Lower lobe of right lung (tissue), 2 donors: ENCODE data around the gene TBC1D14. TPM values are rescaled to one million over a fixed set of nuclear protein-coding genes. Genes with fewer than 3 reads are reported as not detected.
A peak's percentile ranks its signal among the peaks of the same experiment; 100 is the strongest.

Experiments used
- ATAC-seq, 2 donors: fragments of 200-7000 bp; cut with Tn5 transposase; one replicate each; pipeline ENCODE4 v1.9.1; 2020 to 2022; ENCODE audit warnings: mild to moderate bottlenecking in 2 of 2, moderate library complexity in 2 of 2
- DNase-seq: peaks from one replicate; pipeline ENCODE4 v3.0.0-alpha.2; 2020
- H3K27ac ChIP-seq: fragments of 200-600 bp; one replicate; pipeline ENCODE4 v1.8.0; 2022
- H3K27me3 ChIP-seq: fragments of 200-600 bp; one replicate; pipeline ENCODE4 v1.8.0; 2022; ENCODE audit warnings: low read depth
- H3K36me3 ChIP-seq: fragments of 200-600 bp; one replicate; pipeline ENCODE4 v1.8.0; 2022; ENCODE audit warnings: mild to moderate bottlenecking
- H3K4me1 ChIP-seq: fragments of 200-600 bp; one replicate; pipeline ENCODE4 v1.8.0; 2022
- H3K4me3 ChIP-seq: fragments of 200-600 bp; one replicate; pipeline ENCODE4 v1.8.0; 2022; ENCODE audit warnings: mild to moderate bottlenecking
- H3K9me3 ChIP-seq: fragments of 200-600 bp; one replicate; pipeline ENCODE4 v1.8.0; 2022
- intact Hi-C: fragments of 100-400 bp; cut with DNase I; formaldehyde crosslinking; loops from one replicate; pipeline ENCODE4 v1.11.0; 2022
- total RNA-seq: library from RNA; stranded (reverse); fragmentation: NEBNext Ultra II Directional; extraction: Animal tissue kit (Norgen Biotek cat#: 25700); gene quantifications from one replicate; pipeline ENCODE4 v1.2.1, GENCODE V29; 2021
- TF ChIP-seq, protein P1 (sequence below): fragments of 200-600 bp; IDR thresholded peaks from one replicate; pipeline ENCODE4 v1.8.0; 2022; ENCODE audit warnings: antibody characterized with exemption, mild to moderate bottlenecking
- donor health status: DM: no; HTN: yes; CAD: no; lungs with severe emphysema.

Gene TBC1D14
- total RNA-seq, 1 donor from 2014 or later = 60.7 TPM

DNA sequence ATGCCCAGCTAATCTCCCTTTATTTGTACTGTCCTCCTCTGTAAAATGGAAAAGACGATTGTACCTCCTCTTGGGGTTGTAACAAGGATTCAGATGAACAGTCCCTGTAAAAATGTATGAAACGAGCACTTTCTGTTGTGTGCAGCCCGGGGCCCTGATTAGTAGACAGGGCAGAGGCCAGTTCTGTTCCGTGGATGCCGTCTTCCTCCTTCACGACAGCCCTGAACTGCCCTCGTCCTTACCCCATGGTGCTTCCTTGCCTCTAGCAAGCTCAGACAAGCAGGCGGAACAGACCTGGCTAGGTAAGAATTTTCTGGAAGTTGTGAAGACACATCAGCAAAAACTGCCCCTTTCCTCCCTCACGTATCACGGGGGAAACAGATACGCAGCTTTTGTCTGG, 111.2 kb downstream of the TBC1D14 start:
- H3K9me3 ChIP-seq = no peaks in the 10 kb centered on the region
- intact Hi-C loops = no loop called here
- DNase-seq (no peak), ATAC-seq (no peak)
- H3K36me3 ChIP-seq = peaks cover 95% of the 10 kb centered on the region
- no peak overlapping the region for H3K27ac ChIP-seq
- TF ChIP-seq, protein P1, sequence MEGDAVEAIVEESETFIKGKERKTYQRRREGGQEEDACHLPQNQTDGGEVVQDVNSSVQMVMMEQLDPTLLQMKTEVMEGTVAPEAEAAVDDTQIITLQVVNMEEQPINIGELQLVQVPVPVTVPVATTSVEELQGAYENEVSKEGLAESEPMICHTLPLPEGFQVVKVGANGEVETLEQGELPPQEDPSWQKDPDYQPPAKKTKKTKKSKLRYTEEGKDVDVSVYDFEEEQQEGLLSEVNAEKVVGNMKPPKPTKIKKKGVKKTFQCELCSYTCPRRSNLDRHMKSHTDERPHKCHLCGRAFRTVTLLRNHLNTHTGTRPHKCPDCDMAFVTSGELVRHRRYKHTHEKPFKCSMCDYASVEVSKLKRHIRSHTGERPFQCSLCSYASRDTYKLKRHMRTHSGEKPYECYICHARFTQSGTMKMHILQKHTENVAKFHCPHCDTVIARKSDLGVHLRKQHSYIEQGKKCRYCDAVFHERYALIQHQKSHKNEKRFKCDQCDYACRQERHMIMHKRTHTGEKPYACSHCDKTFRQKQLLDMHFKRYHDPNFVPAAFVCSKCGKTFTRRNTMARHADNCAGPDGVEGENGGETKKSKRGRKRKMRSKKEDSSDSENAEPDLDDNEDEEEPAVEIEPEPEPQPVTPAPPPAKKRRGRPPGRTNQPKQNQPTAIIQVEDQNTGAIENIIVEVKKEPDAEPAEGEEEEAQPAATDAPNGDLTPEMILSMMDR = no peak
- no peaks in the 10 kb centered on the region for H3K27me3 ChIP-seq
- H3K4me3 ChIP-seq = no peak overlapping the region
- H3K4me1 ChIP-seq = no peaks in the 10 kb centered on the region

DNA sequence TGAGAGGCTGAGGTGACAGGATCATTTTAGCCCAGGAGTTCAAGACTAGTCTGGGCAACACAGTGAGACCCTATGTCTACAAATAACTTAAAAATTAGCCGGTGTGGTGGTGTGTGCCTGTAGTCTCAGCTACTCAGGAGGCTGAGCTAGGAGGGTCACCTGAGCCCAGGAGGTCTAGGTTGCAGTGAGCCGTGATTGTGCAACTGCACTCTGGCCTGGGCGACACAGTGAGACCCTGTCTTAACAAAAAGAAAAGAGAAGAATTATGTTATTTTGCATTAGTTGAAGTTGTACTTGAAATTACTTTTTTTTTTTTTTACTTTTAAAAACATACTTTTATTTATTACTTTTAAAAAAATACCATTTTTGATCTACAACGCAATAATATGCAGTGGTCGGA, 111.7 kb downstream of the TBC1D14 start:
- no peaks in the 10 kb centered on the region for H3K9me3 ChIP-seq
- ATAC-seq = no peak
- H3K27ac ChIP-seq = no peak overlapping the region
- intact Hi-C loops = no loop called here
- H3K4me1 ChIP-seq = no peaks in the 10 kb centered on the region
- H3K27me3 ChIP-seq = no peaks in the 10 kb centered on the region
- H3K36me3 ChIP-seq = peaks cover 95% of the 10 kb centered on the region
- TF ChIP-seq, protein P1 = no peak
- H3K4me3 ChIP-seq = no peak overlapping the region
- DNase-seq = no peak

GRCh38 chr4:7021930-7022664, 112.5 kb downstream of the TBC1D14 start:
- TF ChIP-seq, protein P1 = no peak
- intact Hi-C loops = no loop called here
- H3K36me3 ChIP-seq = peaks cover 95% of the 10 kb centered on the region
- H3K27me3 ChIP-seq = no peaks in the 10 kb centered on the region
- DNase-seq (no peak), ATAC-seq (peak in 1 of 2 donors; percentile 40)
- peak overlapping the region; percentile 9 for H3K27ac ChIP-seq
- no peaks in the 10 kb centered on the region for H3K9me3 ChIP-seq
- no peaks in the 10 kb centered on the region for H3K4me1 ChIP-seq
- no peak overlapping the region for H3K4me3 ChIP-seq

DNA sequence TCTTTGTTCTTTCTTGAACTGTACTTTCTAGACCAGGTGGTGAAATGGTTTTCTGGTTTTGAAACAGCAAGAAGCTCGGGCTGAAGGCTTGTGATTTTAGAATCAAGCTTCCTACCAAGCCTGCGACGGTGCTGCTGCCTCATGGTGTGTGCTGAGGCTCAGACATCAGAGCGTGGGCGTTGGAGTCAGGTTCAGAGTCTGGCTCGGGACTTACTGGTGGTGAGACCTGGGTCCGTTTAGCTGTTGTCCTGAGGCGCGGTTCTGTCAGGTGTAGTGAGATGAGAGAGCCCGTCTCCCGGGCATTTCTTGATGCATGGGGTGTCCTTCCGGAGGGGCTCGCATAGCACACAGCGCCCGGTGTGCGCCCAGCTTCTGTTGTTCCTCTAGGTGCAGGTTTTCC, 113.9 kb downstream of the TBC1D14 start:
- ATAC-seq (no peak), DNase-seq (no peak)
- intact Hi-C loops = no loop called here
- TF ChIP-seq, protein P1 = no peak
- no peak overlapping the region for H3K4me3 ChIP-seq
- H3K4me1 ChIP-seq = no peaks in the 10 kb centered on the region
- H3K36me3 ChIP-seq = peaks cover 81% of the 10 kb centered on the region
- no peaks in the 10 kb centered on the region for H3K9me3 ChIP-seq
- H3K27ac ChIP-seq = no peak overlapping the region
- H3K27me3 ChIP-seq = no peaks in the 10 kb centered on the region

- Histone ChIP-seq H3K27ac (no peak overlapping the region), H3K27me3 (no peaks in the 10 kb centered on the region), H3K4me3 (no peak overlapping the region), H3K9me3 (no peaks in the 10 kb centered on the region), H3K4me1 (no peaks in the 10 kb centered on the region), H3K36me3 (peaks cover 81% of the 10 kb centered on the region)
- no peak for DNase-seq
- TF ChIP-seq, protein P1 = no peak
- ATAC-seq = no peak
- intact Hi-C loops = no loop called here
Observed at GRCh38 chr4:7023901-7024300, 114.3 kb downstream of the TBC1D14 start.
